Stimulated activated CD8-positive, alpha-beta memory T cell treated with anti-CD3 and anti-CD28 coated beads, Interleukin-4, amount 100 ng/mL, for 24 hours (primary cell): ENCODE data around the gene ELK1.
"Not testable (repeated sequence)": the region's sequence is repeated elsewhere in the genome, so short reads cannot be mapped to it uniquely, and the experiment has no call there.

Experiments
- DNase-seq: peaks from one replicate; pipeline ENCODE4 v3.0.0-alpha.2; 2020; ENCODE audit warnings: low read depth

ELK1 gene

GRCh38 chrX:47650164-47651042 is at the start of gene ELK1:
Gene ELK1 (minus strand): TSS chrX:47650563. CDS start chrX:47641441, 9,122 bp downstream.
- peak; percentile 78 for DNase-seq

GRCh38 chrX:47697181-47697580 is 46.8 kb upstream of the ELK1 start:
- DNase-seq = no peak

- DNase-seq = no peak
Measured at GRCh38 chrX:47690175-47690574, 39.8 kb upstream of the ELK1 start.

DNA sequence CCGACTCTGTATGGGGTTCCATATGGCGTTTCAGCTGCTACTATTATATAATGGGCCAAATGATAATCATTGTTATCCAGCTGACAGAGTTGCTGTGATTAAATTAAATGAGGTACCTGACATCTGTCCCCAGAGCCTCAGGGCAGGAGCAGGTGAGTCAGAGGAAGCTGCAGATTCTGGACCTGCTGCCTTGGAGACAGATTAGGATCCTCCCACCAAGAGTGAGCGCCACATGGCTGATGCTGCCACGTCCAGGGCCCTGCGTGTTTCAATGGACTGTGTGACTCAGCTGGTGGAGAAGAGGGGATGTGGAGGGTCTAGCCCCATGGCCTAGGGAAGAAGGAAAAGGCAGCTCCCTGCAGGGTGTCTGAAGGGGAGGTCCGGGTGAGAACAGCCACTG is 36.9 kb upstream of the ELK1 start:
- no peak for DNase-seq

GRCh38 chrX:47683829-47684205 is 33.5 kb upstream of the ELK1 start:
- DNase-seq = no peak

GRCh38 chrX:47683184-47683828 is 32.9 kb upstream of the ELK1 start:
- no peak for DNase-seq

DNA sequence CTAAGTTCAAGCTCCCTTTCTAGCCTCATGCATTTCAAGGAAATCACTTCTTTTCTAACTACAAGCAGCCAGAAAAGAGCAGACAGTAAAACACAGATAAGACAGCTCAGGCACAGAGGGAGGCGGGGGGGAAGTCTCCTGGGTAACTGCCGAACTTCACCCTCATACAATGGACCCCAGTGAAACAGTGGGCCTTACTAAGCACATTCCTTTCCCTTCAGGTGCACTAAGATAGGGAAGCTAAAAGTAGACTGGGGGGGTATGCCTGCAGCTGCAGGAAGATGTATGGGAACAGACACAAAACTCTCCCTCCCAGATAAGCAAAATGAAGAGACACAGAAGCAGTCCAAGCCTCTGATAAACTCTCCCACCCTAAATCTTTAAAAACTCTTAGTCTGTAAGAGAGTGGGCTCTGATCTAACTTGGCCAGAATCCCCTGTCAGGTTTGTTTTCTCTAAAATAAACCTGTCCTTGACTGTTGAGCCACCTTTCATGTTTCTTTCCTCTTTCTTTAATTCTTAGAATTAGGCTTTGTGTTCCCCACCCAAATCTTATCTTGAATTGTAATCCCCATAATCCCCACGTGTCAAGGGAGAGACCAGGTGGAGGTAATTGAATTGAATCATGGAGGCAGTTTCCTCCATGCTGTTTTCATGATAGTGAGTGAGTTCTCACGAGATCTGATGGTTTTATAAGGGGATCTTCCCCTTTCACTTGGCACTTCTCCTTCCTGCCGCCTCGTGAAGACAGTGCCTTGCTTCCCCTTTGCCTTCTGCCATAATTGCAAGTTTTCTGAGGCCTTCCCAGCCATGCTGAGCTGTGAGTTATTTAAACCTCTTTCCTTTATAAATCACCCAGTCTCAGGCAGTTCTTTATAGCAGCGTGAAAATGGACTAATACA is 25.8 kb upstream of the ELK1 start:
- DNase-seq = not testable (repeated sequence)

DNA sequence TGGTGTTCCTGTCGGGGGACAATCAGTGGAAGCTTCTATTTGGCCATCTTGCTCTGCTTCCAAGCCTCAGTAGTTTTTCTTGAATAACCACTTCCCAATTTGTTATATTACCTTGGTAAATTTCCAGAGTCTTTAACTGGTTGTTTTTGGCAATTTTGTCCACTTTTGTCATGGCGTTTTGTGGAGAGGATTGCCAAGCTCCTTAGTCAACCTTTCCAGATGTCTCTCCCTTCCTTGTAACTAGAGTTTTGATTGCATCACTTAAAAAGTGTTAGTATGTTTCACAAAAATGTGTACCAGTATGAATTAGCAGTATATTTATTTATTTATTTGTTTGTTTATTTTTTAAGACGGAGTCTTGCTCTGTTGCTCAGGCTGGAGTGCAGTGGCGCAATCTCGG is 24.4 kb upstream of the ELK1 start:
- no peak for DNase-seq

GRCh38 chrX:47665797-47666196 is 15.4 kb upstream of the ELK1 start:
- DNase-seq = not testable (repeated sequence)

GRCh38 chrX:47664737-47665136 is 14.4 kb upstream of the ELK1 start:
- DNase-seq = no peak

DNA sequence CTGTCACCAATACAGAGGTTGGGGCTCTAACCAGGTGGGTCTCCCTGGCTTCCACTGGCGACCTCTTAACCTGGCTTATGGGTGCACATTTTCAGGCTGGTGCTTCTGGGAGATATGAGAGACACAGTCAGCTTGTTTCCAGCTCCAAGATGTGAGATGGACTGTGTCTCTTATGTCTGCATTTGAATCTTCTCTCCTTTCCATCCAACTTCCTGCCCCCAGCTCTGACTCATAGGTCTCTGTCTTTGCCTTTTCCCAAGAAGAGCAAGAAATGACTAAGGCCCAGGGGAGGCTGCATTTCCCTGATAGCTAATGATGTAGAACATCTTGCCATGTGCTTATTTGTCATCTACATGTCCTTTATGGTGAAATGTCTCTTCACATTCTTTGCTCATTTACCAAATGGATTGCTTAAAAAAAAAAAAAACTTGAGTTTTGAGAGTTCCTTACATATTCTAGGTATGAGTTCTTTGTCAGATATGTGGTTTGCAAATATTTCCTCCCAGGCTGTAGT is 11.8 kb upstream of the ELK1 start:
- DNase-seq = peak; percentile 18

GRCh38 chrX:47661539-47661938 is 11.2 kb upstream of the ELK1 start:
- no peak for DNase-seq

GRCh38 chrX:47659421-47659726 is 9.0 kb upstream of the ELK1 start:
- no peak for DNase-seq

DNA sequence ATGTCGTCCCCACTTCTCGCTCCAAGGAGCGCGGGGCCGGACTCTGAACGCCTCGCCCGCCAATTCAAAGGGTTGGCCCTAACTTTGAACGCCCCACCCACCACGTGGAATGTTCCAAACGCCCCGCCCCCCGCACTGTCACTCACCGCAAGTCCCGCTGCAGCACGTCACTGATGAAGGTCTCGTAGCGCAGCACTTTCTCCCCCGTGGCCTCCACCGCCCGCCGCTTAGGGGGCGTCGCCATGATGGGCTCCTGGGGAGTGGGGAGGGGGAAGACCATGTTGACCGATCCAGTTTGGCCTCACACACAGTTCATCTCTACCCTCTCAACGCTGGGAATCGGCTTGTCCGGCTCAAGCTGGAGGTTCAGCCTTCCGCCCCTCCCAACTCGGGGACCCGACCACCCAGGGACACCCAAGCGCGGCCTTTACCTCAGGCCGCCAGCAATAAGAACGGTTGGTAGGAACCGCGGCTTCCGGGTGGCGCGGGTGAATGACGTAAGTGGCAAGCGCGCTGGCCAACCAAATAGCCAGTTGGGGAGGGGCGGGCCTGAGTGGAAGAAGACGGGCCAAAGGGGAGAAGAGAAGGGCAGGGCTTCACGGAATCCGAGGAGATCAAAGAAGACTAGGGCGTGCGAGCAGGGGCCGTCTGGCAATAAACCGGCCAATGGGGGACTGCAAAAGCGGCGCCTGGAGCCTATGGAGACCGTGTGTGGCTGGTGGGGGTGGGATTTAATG is 8.5 kb upstream of the ELK1 start, which contains the start of gene UXT:
UXT (minus strand) TSS at position 497 of the 737 bp plus-strand sequence; CDS start at position 244, 253 bp downstream.
- peak; percentile 85 for DNase-seq

DNA sequence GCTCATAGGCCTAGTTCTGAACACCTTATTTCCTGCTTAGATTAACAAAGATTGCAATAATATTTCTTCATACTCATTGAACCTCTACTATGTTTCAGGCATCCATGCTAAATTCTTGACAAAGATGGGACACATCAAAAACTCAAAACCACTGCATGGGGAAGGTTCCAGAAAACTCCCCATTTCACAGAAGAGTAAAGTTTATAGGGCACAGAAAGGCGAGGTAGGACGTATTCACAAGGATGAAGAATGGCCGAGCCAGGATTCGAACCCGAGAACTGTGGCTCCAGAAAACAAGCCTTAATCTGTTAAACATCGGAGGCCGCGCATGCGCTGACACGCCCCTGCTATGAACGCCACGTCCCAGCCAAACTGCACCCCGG is 7.9 kb upstream of the ELK1 start:
- DNase-seq = no peak

DNA sequence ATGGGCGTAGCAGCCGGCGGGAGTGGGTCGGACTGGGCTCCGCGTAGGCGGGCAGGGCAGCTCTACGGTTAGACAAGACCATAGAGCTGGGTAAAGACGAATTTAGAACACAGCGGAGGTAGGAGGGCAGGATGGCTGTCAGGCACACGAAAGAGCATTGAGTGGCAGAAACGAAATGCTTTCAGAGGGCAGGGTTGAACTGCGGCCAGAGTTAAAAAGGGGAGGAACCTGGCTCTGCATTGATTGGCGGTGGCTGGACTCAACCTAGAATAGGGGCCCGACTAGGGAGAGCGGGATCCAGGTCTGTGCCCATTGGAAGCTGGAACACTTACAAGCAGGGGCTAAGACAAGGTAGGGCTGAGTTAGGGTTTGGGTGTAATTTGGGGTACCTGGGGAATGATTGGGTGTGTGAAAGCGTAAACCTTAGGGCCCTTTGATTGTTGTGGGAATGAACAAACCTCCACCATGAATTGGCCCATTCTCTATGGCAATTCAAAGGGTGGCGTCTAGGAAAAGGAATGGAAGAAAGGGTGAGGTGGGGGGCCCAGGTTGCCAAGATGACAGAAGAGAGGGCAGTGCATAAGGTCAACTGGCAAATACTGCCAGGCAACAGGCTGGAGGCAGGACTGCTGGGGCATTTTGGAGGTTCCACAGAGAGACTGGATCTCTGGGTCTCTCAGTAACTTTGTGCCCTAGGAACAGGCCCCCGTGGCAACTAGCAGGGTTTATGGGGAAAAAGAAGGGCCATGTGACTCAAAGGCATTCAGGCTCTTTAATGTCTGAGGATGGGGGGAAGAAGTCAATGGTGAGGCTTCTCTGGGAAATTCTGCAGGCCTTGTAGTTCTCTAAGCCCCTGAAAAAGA is 911 bp upstream of the ELK1 start:
- DNase-seq = no peak

GRCh38 chrX:47649781-47650163 is 591 bp downstream of the ELK1 start:
- DNase-seq = no peak

DNA sequence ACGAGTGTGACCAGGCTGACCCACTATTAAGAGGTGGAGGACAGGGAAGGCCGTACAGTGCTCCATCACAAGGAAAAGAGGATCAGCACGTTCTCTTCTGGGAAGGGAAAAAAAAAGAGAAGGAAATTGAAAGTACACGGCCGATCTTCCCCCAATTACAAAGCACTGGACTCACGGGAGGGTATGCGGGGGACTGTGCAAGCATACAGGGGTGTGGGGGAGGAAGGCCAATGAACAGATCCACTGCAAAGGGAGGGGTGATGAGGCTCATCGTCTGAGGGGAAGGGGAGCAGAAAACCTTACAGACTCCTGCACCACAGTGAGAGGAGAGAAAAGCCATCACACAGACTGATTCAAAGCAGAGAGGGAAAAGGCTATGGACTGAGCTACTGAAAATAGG is 1.1 kb downstream of the ELK1 start:
- no peak for DNase-seq

DNA sequence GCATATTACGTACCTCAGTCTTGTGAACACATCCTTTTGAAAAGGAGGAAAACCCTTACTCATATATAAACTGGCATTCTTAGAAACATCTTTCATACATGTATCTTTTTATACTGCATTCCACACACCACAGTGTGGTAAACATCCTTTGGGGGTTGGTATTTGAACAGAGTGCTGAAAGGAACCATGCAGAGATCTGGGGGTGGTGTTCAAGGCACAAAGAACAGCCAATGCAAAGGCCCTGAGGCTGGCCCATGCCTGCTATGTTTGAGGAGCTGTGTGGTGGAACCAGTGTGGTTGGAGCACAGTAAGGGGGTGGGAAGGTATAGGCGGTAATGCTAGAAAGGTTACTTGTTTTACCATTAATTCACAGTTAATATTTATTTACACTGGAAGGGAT is 2.0 kb downstream of the ELK1 start:
- DNase-seq = no peak

GRCh38 chrX:47646636-47647035 is 3.7 kb downstream of the ELK1 start:
- DNase-seq = no peak

DNA sequence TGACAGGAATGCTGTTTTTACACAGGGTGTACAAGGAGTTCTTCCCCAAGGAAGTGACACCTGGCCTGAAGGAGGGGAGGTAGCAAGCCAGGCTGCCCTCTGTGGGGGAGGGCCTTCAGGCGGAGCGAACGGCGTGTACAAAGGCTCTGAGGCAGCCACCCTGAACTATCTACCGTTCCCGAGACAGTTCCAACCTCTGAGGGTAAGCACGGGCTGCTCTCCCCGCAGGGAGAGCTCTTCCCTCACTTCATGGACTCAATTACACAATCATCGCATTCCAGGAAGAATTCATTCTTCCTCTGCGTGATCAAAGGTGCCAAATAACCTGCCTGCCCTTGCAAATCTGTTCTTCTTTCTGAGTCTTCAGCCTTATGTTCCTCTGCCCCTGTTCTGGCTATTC is 4.8 kb downstream of the ELK1 start:
- DNase-seq = no peak
